ENCODE measurements around the gene DEXI.

DEXI gene

GRCh38 chr16:10923650-10924214, 18.5 kb downstream of the DEXI start:
- no peak for DNase-seq

- no peak for DNase-seq
Observed at GRCh38 chr16:10923146-10923649, 19.1 kb downstream of the DEXI start.

GRCh38 chr16:10922328-10923145, 19.7 kb downstream of the DEXI start:
- DNase-seq = peak; percentile 91

GRCh38 chr16:10921536-10922327, 20.5 kb downstream of the DEXI start:
- DNase-seq = peak; percentile 52

- DNase-seq = no peak
Observed at GRCh38 chr16:10920726-10921427, 21.4 kb downstream of the DEXI start.

- DNase-seq = no peak
Observed at GRCh38 chr16:10919003-10919351, 23.3 kb downstream of the DEXI start.

- DNase-seq = peak; percentile 91
Observed at GRCh38 chr16:10918294-10919002, 23.8 kb downstream of the DEXI start.

GRCh38 chr16:10916534-10916933, 25.7 kb downstream of the DEXI start:
- DNase-seq = no peak

GRCh38 chr16:10911267-10911666, 31.0 kb downstream of the DEXI start:
- no peak for DNase-seq

- DNase-seq = no peak
Observed at GRCh38 chr16:10907757-10908045, 34.6 kb downstream of the DEXI start.

GRCh38 chr16:10906914-10907756, 35.1 kb downstream of the DEXI start:
- DNase-seq = no peak

- DNase-seq = no peak
Observed at GRCh38 chr16:10906482-10906881, 35.8 kb downstream of the DEXI start.

GRCh38 chr16:10902999-10903398, 39.3 kb downstream of the DEXI start:
- DNase-seq = no peak

GRCh38 chr16:10897134-10897533, 45.1 kb downstream of the DEXI start:
- peak; percentile 62 for DNase-seq

- DNase-seq = peak; percentile 83
Observed at GRCh38 chr16:10896723-10897122, 45.5 kb downstream of the DEXI start.

- no peak for DNase-seq
Observed at GRCh38 chr16:10896165-10896564, 46.1 kb downstream of the DEXI start.

GRCh38 chr16:10895053-10895946, 47.0 kb downstream of the DEXI start:
- DNase-seq = no peak

- DNase-seq = no peak
Observed at GRCh38 chr16:10892782-10893318, 49.4 kb downstream of the DEXI start.

GRCh38 chr16:10889855-10890254, 52.4 kb downstream of the DEXI start:
- no peak for DNase-seq

GRCh38 chr16:10888320-10888937, 53.8 kb downstream of the DEXI start:
- no peak for DNase-seq

Measured in inflammatory macrophage treated with lipopolysaccharide for 4 hours (primary cell).